ENCODE data around the gene CDX1.

CDX1 gene

GRCh38 chr5:150146862-150147601, 19.5 kb upstream of the CDX1 start:
- DNase-seq (ENCODE audit: low read depth): no peak

- no peak for DNase-seq (ENCODE audit: low read depth)
Measured at GRCh38 chr5:150147670-150148069, 18.9 kb upstream of the CDX1 start.

GRCh38 chr5:150148117-150148927, 18.3 kb upstream of the CDX1 start:
- DNase-seq (ENCODE audit: low read depth): no peak

GRCh38 chr5:150149618-150150017, 17.0 kb upstream of the CDX1 start:
- DNase-seq (ENCODE audit: low read depth): no peak

GRCh38 chr5:150152636-150153462, 13.7 kb upstream of the CDX1 start:
- no peak for DNase-seq (ENCODE audit: low read depth)

GRCh38 chr5:150153483-150153882, 13.1 kb upstream of the CDX1 start:
- no peak for DNase-seq (ENCODE audit: low read depth)

- no peak for DNase-seq (ENCODE audit: low read depth)
Measured at GRCh38 chr5:150153957-150154617, 12.5 kb upstream of the CDX1 start.

GRCh38 chr5:150154618-150155128, 11.9 kb upstream of the CDX1 start:
- no peak for DNase-seq (ENCODE audit: low read depth)

GRCh38 chr5:150155258-150156026, 11.1 kb upstream of the CDX1 start, which contains the start of gene PDGFRB:
PDGFRB (minus strand) TSS chr5:150155845; CDS start chr5:150137047, 18,798 bp downstream.
- DNase-seq (ENCODE audit: low read depth): peak; percentile 95

- no peak for DNase-seq (ENCODE audit: low read depth)
Measured at GRCh38 chr5:150156027-150156368, 10.6 kb upstream of the CDX1 start.

GRCh38 chr5:150156540-150156939, 10.0 kb upstream of the CDX1 start:
- DNase-seq (ENCODE audit: low read depth): no peak

- DNase-seq (ENCODE audit: low read depth): no peak
Measured at GRCh38 chr5:150157168-150157567, 9.4 kb upstream of the CDX1 start.

GRCh38 chr5:150158170-150158949, 8.2 kb upstream of the CDX1 start:
- DNase-seq (ENCODE audit: low read depth): no peak

- DNase-seq (ENCODE audit: low read depth): no peak
Measured at GRCh38 chr5:150159031-150159430, 7.5 kb upstream of the CDX1 start.

GRCh38 chr5:150159741-150160179, 6.8 kb upstream of the CDX1 start:
- DNase-seq (ENCODE audit: low read depth): no peak

- no peak for DNase-seq (ENCODE audit: low read depth)
Measured at GRCh38 chr5:150160448-150161081, 6.0 kb upstream of the CDX1 start.

GRCh38 chr5:150161242-150162141, 5.1 kb upstream of the CDX1 start:
- DNase-seq (ENCODE audit: low read depth): no peak

GRCh38 chr5:150162142-150162513, 4.5 kb upstream of the CDX1 start:
- DNase-seq (ENCODE audit: low read depth): no peak

- no peak for DNase-seq (ENCODE audit: low read depth)
Measured at GRCh38 chr5:150163035-150163434, 3.5 kb upstream of the CDX1 start.
